ENCODE measurements around the gene NFATC1.

NFATC1 gene

DNA sequence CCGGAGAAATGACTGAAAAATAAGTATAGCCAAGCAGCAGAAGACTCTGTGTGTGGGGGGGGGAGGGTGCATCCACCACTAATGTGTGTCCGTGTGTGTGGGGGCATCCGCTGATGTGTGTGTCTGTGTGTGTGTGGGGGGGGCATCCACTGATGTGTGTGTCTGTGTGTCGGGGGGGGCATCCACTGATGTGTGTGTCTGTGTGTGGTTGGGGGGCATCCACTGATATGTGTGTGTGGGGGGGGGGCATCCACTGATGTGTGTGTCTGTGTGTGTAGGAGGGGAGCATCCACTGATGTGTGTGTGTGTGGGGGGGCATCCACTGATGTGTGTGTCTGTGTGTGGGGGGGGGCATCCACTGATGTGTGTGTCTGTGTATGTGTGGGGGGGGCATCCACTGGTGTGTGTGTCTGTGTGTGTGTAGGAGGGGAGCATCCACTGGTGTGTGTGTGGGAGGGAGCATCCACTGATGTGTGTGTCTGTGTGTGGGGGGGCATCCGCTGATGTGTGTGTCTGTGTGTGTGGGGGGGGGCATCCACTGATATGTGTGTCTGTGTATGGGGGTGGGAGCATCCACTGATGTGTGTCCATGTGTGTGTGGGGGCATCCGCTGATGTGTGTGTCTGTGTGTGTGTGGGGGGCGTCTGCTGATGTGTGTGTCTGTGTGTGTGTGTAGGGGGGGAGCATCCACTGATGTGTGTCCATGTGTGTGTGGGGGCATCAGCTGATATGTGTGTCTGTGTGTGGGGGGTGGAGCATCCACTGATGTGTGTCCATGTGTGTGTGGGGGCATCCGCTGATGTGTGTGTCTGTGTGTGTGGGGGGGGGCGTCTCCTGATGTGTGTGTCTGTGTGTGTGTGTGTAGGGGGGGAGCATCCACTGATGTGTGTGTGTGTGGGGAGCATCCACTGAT lies 125.0 kb downstream of the NFATC1 start:
- no peaks in the 10 kb centered on the region for H3K27me3 ChIP-seq (ENCODE audit: insufficient read depth, low read length)
- H3K4me3 ChIP-seq (ENCODE audit: low read length) = no peak overlapping the region
- no peaks in the 10 kb centered on the region for H3K9me3 ChIP-seq (ENCODE audit: insufficient read depth, low read depth, low read length)
- no peaks in the 10 kb centered on the region for H3K4me1 ChIP-seq (ENCODE audit: insufficient read depth, low read length)
- WGBS = 92% methylated on average over 9 of the region's 9 CpGs
- H3K9ac ChIP-seq (ENCODE audit: low read depth, low read length) = no peak overlapping the region
- H3K27ac ChIP-seq (ENCODE audit: low read depth, low read length) = no peak overlapping the region
- H3K36me3 ChIP-seq (ENCODE audit: insufficient read depth, low read length) = no peaks in the 10 kb centered on the region

DNA sequence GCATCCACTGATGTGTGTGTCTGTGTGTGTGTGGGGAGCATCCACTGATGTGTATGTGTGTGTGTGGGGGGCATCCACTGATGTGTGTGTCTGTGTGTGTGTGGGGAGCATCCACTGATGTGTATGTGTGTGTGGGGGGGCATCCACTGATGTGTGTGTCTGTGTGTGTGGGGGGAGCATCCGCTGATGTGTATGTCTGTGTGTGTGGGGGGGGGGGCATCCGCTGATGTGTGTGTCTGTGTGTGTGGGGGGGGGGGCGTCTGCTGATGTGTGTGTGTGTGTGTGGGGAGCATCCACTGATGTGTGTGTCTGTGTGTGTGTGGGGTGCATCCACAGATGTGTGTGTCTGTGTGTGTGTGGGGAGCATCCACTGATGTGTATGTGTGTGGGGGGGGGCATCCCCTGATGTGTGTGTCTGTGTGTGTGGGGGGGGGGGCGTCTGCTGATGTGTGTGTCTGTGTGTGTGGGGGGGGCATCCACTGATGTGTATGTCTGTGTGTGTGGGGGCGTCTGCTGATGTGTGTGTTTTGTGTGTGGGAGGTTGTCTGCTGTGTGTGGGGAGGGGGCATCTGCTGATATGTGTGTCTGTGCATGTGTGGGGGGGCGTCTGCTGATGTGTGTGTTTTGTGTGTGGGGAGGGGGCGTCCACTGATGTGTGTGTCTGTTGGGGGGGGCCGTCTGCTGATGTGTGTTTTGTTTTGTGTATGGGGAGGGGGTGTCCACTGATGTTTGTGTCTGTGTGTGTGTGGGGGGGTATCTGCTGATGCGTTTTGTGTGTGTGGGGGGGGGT lies 125.9 kb downstream of the NFATC1 start:
- Histone ChIP-seq H3K4me1 (ENCODE audit: insufficient read depth, low read length) (no peaks in the 10 kb centered on the region), H3K9ac (ENCODE audit: low read depth, low read length) (no peak overlapping the region)
- WGBS = 86% methylated on average over 6 of the region's 9 CpGs

DNA sequence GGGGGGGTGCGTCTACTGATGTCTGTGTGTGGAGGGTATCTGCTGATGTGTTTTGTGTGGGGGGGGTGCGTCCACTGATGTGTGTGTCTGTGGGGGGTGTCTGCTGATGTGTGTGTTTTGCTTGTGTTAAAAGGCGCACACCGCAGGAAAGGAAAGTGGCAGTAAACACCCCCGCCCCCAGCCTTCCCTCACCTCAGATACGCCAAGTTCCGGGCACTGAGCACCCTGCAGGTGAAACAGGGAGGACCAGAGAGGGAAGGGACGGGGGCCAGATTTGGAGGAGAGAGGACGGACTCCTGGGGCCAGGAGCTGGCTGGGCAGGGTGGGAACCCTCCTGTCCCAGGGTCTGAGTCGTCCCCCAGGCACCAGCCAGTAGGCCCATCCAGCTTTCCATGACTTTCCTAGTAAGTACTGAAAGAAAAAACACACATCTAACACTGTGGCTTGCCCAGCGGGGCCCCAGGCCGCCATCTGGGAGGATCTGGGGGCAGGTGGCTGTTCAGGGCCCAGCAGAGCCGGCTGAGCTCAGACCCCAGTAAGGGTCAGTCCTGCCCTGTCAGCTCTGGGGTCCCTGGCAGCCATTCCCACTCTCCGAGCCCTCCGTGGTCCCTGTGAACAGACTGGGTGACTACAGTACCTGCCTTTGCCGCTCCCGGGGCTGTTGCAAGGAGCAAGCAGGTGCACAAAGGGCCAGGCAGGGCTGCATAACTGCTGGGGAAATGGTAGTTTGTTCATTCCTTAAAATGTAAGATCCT lies 126.9 kb downstream of the NFATC1 start:
- no peak overlapping the region for H3K4me3 ChIP-seq (ENCODE audit: low read length)
- H3K4me1 ChIP-seq (ENCODE audit: insufficient read depth, low read length) = no peaks in the 10 kb centered on the region
- no peaks in the 10 kb centered on the region for H3K27me3 ChIP-seq (ENCODE audit: insufficient read depth, low read length)
- H3K36me3 ChIP-seq (ENCODE audit: insufficient read depth, low read length) = no peaks in the 10 kb centered on the region
- 91% methylated on average over 17 of the region's 17 CpGs for WGBS
- H3K9ac ChIP-seq (ENCODE audit: low read depth, low read length) = no peak overlapping the region
- H3K9me3 ChIP-seq (ENCODE audit: insufficient read depth, low read depth, low read length) = no peaks in the 10 kb centered on the region
- H3K27ac ChIP-seq (ENCODE audit: low read depth, low read length) = no peak overlapping the region

More for the DNA sequence above, 125.9 kb downstream of the NFATC1 start:
- H3K36me3 ChIP-seq (ENCODE audit: insufficient read depth, low read length) = no peaks in the 10 kb centered on the region
- H3K4me3 ChIP-seq (ENCODE audit: low read length) = no peak overlapping the region
- no peaks in the 10 kb centered on the region for H3K27me3 ChIP-seq (ENCODE audit: insufficient read depth, low read length)
- H3K27ac ChIP-seq (ENCODE audit: low read depth, low read length) = no peak overlapping the region
- no peaks in the 10 kb centered on the region for H3K9me3 ChIP-seq (ENCODE audit: insufficient read depth, low read depth, low read length)

DNA sequence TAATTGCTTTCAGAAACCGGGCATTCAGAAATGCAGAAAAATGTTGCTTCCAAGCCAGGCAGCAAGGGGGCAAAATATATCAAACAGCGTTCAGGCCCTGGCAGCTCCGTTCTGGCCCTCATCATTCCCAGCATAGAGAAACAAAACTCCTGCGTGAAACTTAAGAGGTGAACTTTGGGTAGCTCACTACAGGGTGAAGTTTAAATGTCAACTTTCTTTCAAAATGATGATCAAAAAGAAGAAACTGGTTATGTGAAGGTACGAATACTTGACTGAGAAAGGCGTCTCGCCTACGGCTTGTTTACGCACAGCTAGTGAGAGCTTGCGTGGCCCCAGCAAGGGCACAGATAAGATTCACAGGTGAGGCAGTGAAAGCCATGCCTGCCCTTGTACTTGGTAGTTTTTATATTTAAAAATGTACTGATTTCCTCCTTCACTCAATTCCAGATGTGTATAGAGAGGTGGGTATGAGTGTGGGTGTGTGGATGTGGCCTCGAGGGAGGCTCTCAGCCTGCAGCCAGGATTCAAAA lies 127.5 kb downstream of the NFATC1 start:
- Histone ChIP-seq H3K27me3 (ENCODE audit: insufficient read depth, low read length) (no peaks in the 10 kb centered on the region), H3K9ac (ENCODE audit: low read depth, low read length) (no peak overlapping the region), H3K4me1 (ENCODE audit: insufficient read depth, low read length) (no peaks in the 10 kb centered on the region), H3K36me3 (ENCODE audit: insufficient read depth, low read length) (no peaks in the 10 kb centered on the region), H3K4me3 (ENCODE audit: low read length) (no peak overlapping the region), H3K9me3 (ENCODE audit: insufficient read depth, low read depth, low read length) (no peaks in the 10 kb centered on the region), H3K27ac (ENCODE audit: low read depth, low read length) (no peak overlapping the region)
- WGBS = 92% methylated on average over 11 of the region's 11 CpGs

- 91% methylated on average over 12 of the region's 13 CpGs for WGBS
- Histone ChIP-seq H3K27ac (ENCODE audit: low read depth, low read length) (no peak overlapping the region), H3K9me3 (ENCODE audit: insufficient read depth, low read depth, low read length) (no peaks in the 10 kb centered on the region), H3K9ac (ENCODE audit: low read depth, low read length) (no peak overlapping the region), H3K4me3 (ENCODE audit: low read length) (no peak overlapping the region), H3K27me3 (ENCODE audit: insufficient read depth, low read length) (no peaks in the 10 kb centered on the region), H3K36me3 (ENCODE audit: insufficient read depth, low read length) (no peaks in the 10 kb centered on the region), H3K4me1 (ENCODE audit: insufficient read depth, low read length) (no peaks in the 10 kb centered on the region)
These were observed 128.0 kb downstream of the NFATC1 start for GRCh38 chr18:79523736-79524180.

DNA sequence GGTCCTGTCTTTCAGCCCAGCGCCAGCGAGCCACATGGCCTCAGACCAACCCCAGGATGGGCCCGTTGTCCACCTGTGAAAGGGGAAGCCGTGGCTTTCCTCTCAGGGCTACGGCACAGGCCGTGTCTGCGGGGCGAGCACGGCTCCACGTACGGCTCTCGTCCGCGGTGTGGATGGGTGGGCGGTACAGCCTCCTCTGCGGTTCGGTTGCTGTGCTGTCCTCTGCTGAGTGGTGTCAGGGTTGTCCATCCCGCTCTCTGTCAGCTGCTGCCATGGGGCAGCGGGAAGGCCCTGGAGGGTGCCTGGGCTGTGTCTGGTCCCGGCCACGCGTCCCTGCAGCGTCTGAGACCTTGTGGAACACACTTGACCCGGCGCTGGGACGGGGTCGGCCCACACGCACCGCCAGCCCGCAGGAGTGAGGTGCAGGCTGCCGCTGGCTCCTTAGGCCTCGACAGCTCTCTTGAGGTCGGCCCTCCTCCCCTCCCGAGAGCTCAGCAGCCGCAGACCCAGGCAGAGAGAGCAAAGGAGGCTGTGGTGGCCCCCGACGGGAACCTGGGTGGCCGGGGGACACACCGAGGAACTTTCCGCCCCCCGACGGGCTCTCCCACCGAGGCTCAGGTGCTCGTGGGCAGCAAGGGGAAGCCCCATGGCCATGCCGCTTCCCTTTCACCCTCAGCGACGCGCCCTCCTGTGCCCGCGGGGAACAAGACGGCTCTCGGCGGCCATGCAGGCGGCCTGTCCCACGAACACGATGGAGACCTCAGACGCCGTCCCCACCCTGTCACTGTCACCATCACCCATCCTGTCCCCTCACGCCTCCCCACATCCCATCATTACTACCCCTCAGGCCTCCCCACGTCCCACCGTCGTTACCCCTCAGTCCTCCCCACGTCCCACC lies 128.7 kb downstream of the NFATC1 start:
- Histone ChIP-seq H3K27ac (ENCODE audit: low read depth, low read length) (no peak overlapping the region), H3K27me3 (ENCODE audit: insufficient read depth, low read length) (no peaks in the 10 kb centered on the region; the same call in 1 of the 2 replicates), H3K4me3 (ENCODE audit: low read length) (no peak overlapping the region), H3K4me1 (ENCODE audit: insufficient read depth, low read length) (no peaks in the 10 kb centered on the region), H3K36me3 (ENCODE audit: insufficient read depth, low read length) (no peaks in the 10 kb centered on the region), H3K9ac (ENCODE audit: low read depth, low read length) (no peak overlapping the region), H3K9me3 (ENCODE audit: insufficient read depth, low read depth, low read length) (no peaks in the 10 kb centered on the region)
- 94% methylated on average over 63 of the region's 63 CpGs for WGBS

DNA sequence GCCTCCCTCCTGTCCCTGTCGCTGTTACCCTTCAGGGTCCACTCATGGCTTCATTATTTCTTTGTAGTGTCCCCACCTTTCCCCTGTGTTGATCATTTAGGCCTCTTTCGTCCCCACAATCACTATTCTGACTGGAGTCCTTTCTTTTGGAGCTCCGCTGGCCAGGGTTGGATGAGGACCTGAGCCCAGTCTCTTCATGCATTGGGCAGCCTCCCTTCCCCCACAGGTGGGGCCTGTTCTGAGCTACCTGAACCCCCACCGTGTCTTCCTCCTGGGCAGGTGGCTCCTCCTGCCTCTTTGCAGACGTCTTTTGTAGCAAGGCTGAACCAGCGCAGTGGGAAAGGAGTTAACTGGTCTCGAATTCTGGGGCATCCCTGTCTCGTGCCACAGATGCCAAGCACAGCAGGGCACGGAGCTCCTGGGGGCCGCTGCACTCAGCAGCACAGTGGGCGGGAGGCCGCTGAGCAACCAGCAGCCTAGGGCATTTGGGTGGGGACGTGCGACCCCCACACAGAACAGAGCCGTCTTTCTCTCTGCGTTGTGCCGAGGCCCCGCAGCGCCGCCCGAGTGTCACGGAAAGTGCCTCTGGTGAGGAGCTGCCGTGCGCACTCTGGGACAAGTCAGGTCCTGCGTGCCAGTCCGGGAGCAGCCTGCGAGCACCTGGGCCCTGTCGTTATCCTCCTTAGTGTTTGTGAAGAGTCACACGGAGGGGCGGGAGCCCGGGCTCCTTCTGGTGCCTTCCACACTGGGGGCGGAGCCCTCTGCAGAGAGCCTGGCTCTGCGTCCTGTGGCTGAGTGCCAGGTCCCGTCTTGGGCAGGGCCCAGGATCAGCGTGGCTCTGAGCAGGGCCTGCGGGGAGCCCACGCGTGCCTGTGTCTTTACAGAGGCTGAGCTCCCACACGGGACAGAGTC lies 130.1 kb downstream of the NFATC1 start:
- Histone ChIP-seq H3K27ac (ENCODE audit: low read depth, low read length) (no peak overlapping the region), H3K36me3 (ENCODE audit: insufficient read depth, low read length) (no peaks in the 10 kb centered on the region), H3K27me3 (ENCODE audit: insufficient read depth, low read length) (no peaks in the 10 kb centered on the region; the same call in 1 of the 2 replicates), H3K9me3 (ENCODE audit: insufficient read depth, low read depth, low read length) (no peaks in the 10 kb centered on the region), H3K4me3 (ENCODE audit: low read length) (no peak overlapping the region), H3K4me1 (ENCODE audit: insufficient read depth, low read length) (no peaks in the 10 kb centered on the region), H3K9ac (ENCODE audit: low read depth, low read length) (no peak overlapping the region)
- 87% methylated on average over 39 of the region's 39 CpGs for WGBS

DNA sequence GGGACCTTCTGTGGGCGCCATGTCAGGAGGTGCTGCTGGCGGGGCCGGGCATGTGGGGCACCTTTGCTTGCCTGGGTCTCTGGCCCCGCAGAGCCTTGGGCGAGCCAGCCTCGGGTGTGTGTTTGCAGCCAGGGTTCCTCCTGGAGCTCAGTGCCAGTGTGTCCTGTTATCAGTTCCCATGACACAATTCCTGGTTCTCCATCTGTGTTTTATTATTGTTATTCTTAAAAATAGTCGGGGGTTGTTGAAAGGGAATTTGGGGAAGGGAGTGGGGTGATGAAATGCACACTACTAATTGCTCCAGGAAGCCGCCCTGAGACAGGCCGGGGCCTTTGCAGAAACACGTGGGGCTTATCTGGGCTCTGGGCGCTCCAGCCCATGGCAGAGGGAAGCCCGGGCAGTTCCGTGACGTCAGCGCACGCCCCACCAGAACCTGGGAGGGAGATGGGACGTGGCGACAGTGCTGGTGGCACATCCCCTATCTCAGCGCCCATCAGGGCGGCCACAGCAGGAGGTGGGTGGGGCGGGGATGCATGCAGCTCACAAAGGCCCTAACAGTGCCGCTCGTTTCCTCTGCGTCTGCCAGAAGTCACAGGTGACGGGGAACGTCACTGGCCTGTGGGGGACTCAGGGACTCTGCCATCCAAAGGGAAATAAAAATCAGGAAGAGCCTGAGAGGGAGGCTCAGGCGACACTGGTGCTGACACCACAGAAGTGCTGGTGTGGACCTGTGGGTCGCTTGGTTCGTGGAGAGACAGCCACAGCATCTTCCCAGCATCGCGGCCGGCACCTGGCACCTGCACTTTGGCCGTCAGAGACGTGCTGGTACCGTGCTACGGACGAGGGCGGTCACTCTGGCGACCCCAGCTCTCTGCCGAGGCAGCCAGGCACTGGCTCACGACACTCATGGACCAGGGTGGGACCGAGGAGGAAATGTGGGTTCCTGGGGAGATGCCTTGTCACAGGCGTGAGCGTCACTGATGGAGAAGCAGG lies 131.0 kb downstream of the NFATC1 start:
- Histone ChIP-seq H3K27me3 (ENCODE audit: insufficient read depth, low read length) (no peaks in the 10 kb centered on the region; the same call in 1 of the 2 replicates), H3K9me3 (ENCODE audit: insufficient read depth, low read depth, low read length) (no peaks in the 10 kb centered on the region), H3K27ac (ENCODE audit: low read depth, low read length) (no peak overlapping the region), H3K4me3 (ENCODE audit: low read length) (no peak overlapping the region), H3K9ac (ENCODE audit: low read depth, low read length) (no peak overlapping the region), H3K4me1 (ENCODE audit: insufficient read depth, low read length) (no peaks in the 10 kb centered on the region), H3K36me3 (ENCODE audit: insufficient read depth, low read length) (no peaks in the 10 kb centered on the region)
- 91% methylated on average over 44 of the region's 44 CpGs for WGBS
